ENCODE data around the gene RSAD1. TPM values are rescaled to one million over a fixed set of nuclear protein-coding genes. Genes with fewer than 3 reads are reported as not detected.

The RSAD1 gene
- total RNA-seq, 1 experiment from 2014 or later = 93.9 TPM

GRCh38 chr17:50469671-50470305, 8.9 kb upstream of the RSAD1 start:
- no peaks in the 10 kb centered on the region for H3K27me3 ChIP-seq (replicated peaks; ENCODE audit: control insufficient read depth, insufficient read depth, low read length)
- H3K4me3 ChIP-seq (ENCODE audit: low read depth, low read length) = no peak overlapping the region
- no peak overlapping the region for H3K27ac Mint-ChIP-seq (ENCODE audit: unreplicated experiment)
- ChIA-PET CTCF (no interaction called here), POLR2A (no interaction called here)
- H3K27me3 Mint-ChIP-seq (ENCODE audit: insufficient read depth, unreplicated experiment) = no peaks in the 10 kb centered on the region
- H3K9me3 ChIP-seq = no peaks in the 10 kb centered on the region
- TF ChIP-seq, protein P1, sequence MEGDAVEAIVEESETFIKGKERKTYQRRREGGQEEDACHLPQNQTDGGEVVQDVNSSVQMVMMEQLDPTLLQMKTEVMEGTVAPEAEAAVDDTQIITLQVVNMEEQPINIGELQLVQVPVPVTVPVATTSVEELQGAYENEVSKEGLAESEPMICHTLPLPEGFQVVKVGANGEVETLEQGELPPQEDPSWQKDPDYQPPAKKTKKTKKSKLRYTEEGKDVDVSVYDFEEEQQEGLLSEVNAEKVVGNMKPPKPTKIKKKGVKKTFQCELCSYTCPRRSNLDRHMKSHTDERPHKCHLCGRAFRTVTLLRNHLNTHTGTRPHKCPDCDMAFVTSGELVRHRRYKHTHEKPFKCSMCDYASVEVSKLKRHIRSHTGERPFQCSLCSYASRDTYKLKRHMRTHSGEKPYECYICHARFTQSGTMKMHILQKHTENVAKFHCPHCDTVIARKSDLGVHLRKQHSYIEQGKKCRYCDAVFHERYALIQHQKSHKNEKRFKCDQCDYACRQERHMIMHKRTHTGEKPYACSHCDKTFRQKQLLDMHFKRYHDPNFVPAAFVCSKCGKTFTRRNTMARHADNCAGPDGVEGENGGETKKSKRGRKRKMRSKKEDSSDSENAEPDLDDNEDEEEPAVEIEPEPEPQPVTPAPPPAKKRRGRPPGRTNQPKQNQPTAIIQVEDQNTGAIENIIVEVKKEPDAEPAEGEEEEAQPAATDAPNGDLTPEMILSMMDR (IDR thresholded peaks at IDR 0.05; ENCODE audit: insufficient read depth in 1 of 2, low read depth in 1 of 2, low read length in 1 of 2, severe bottlenecking in 1 of 2, unreplicated experiment in 1 of 2) = no peak
- H3K4me1 ChIP-seq = no peaks in the 10 kb centered on the region
- no peaks in the 10 kb centered on the region for H3K4me1 Mint-ChIP-seq (ENCODE audit: low read depth, unreplicated experiment)
- intact Hi-C loops (cut with micrococcal nuclease; ENCODE audit: unreplicated experiment) = no loop called here
- H3K9me3 Mint-ChIP-seq (ENCODE audit: unreplicated experiment) = no peaks in the 10 kb centered on the region
- H3K4me3 Mint-ChIP-seq (ENCODE audit: unreplicated experiment) = no peak overlapping the region
- H3K36me3 Mint-ChIP-seq (ENCODE audit: insufficient read depth, unreplicated experiment) = peaks cover 15% of the 10 kb centered on the region
- no peak for DNase-seq
- peaks cover 3% of the 10 kb centered on the region; the same call in 1 of the 2 replicates for H3K36me3 ChIP-seq (ENCODE audit: control insufficient read depth, insufficient read depth, low read length)
- no TSS peak for BruUV-seq (replicated peaks)

DNA sequence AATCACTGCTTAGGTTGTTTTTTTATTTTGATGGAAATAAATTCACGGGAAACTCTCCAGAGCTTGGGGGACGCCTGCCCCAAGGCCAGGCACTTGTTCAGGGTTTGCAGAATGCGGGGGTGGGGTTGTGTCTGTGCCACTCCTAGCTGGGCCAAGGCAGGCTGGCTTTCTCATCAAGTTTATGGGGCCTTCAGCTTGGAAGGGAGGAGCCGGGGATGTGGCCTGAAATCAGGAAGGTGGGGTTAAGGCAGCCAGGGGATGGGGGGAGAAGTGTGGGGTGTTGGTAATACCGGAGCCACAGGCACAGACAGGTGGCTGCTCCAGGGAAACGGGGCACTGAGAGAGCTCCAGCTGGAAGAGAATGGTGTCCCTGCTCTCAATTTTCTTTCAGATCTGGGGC, 8.2 kb upstream of the RSAD1 start:
- TF ChIP-seq, protein P1 (IDR thresholded peaks at IDR 0.05; ENCODE audit: insufficient read depth in 1 of 2, low read depth in 1 of 2, low read length in 1 of 2, severe bottlenecking in 1 of 2, unreplicated experiment in 1 of 2) = no peak
- POLR2A ChIA-PET = interaction anchor here (0.8 kb wide), 1 partner anchor 73 kb away, joined by 4 read pairs; no protein-coding TSS in a partner anchor

DNA sequence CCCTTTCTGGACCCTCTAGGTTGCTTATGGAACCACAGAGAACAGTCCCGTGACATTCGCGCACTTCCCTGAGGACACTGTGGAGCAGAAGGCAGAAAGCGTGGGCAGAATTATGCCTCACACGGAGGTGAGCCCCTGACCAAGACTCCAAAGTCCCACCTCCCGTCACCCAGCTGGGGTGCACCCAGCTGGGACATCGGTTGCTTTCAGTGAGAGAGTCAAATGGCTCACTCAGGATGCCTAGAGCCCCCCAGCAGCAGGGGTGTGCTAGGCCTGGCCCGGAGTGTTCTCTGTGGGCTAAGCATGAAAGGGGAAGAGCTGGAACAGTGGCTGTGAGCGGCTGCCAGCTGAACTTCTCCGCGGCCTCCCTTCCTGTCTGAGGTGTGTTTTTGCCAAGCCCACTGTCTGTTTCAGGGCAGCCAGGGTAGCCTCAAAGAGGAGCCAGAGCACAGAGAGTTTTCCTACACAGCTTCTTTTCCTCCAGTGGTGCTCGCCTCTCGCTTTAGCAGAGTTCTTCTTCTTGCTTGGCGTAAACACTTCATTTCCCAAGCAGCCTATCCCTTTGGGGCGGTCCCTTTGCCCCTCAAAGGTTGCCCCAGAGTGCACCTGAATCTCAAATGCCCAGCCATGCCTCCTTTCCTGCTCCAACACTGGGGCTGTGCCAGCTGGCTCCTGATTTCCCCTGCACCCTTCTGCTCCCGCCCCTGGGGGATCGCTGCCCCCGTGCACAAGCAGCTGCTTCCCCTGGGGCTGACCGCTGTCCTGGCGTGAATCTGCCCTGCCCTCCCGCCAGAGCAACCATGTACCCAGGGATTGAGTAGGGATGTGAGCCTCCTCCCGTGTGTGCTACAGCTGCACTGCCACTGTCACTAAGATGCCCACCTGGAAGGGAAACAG, 7.4 kb upstream of the RSAD1 start:
- no peaks in the 10 kb centered on the region for H3K9me3 ChIP-seq
- DNase-seq = no peak
- BruUV-seq (replicated peaks) = no TSS peak
- Mint-ChIP-seq H3K36me3 (ENCODE audit: insufficient read depth, unreplicated experiment) (peaks cover 7% of the 10 kb centered on the region), H3K9me3 (ENCODE audit: unreplicated experiment) (no peaks in the 10 kb centered on the region), H3K4me3 (ENCODE audit: unreplicated experiment) (no peak overlapping the region), H3K27ac (ENCODE audit: unreplicated experiment) (no peak overlapping the region), H3K27me3 (ENCODE audit: insufficient read depth, unreplicated experiment) (no peaks in the 10 kb centered on the region), H3K4me1 (ENCODE audit: low read depth, unreplicated experiment) (peaks cover 9% of the 10 kb centered on the region)
- TF ChIP-seq, protein P1 (IDR thresholded peaks at IDR 0.05; ENCODE audit: insufficient read depth in 1 of 2, low read depth in 1 of 2, low read length in 1 of 2, severe bottlenecking in 1 of 2, unreplicated experiment in 1 of 2) = no peak
- POLR2A ChIA-PET = interaction anchor here (0.8 to 1.4 kb wide), 2 partner anchors 74 kb away, joined by 4 to 5 read pairs; partner anchors contain the start of gene LRRC59
- H3K27me3 ChIP-seq (replicated peaks; ENCODE audit: control insufficient read depth, insufficient read depth, low read length) = no peaks in the 10 kb centered on the region
- H3K36me3 ChIP-seq (ENCODE audit: control insufficient read depth, insufficient read depth, low read length) = peaks cover 3% of the 10 kb centered on the region; the same call in 1 of the 2 replicates
- H3K4me3 ChIP-seq (ENCODE audit: low read depth, low read length) = no peak overlapping the region
- CTCF ChIA-PET = interaction anchor here (0.5 to 2.1 kb wide), 5 partner anchors 26 to 1101 kb away, joined by 3 to 9 read pairs (median 4); partner anchors contain the start of genes ACSF2 and LRRC59
- H3K4me1 ChIP-seq = peaks cover 5% of the 10 kb centered on the region
- intact Hi-C loops (cut with micrococcal nuclease; ENCODE audit: unreplicated experiment) = no loop called here

More for the DNA sequence above, 8.2 kb upstream of the RSAD1 start:
- DNase-seq = no peak
- peaks cover 9% of the 10 kb centered on the region for H3K36me3 Mint-ChIP-seq (ENCODE audit: insufficient read depth, unreplicated experiment)
- H3K4me1 Mint-ChIP-seq (ENCODE audit: low read depth, unreplicated experiment) = peaks cover 2% of the 10 kb centered on the region
- Histone ChIP-seq H3K27me3 (replicated peaks; ENCODE audit: control insufficient read depth, insufficient read depth, low read length) (no peaks in the 10 kb centered on the region), H3K4me1 (peaks cover 1% of the 10 kb centered on the region), H3K36me3 (ENCODE audit: control insufficient read depth, insufficient read depth, low read length) (peaks cover 3% of the 10 kb centered on the region; the same call in 1 of the 2 replicates), H3K9me3 (no peaks in the 10 kb centered on the region), H3K4me3 (ENCODE audit: low read depth, low read length) (no peak overlapping the region)
- intact Hi-C loops (cut with micrococcal nuclease; ENCODE audit: unreplicated experiment) = no loop called here
- no peak overlapping the region for H3K4me3 Mint-ChIP-seq (ENCODE audit: unreplicated experiment)
- no peaks in the 10 kb centered on the region for H3K9me3 Mint-ChIP-seq (ENCODE audit: unreplicated experiment)
- CTCF ChIA-PET = no interaction called here
- BruUV-seq (replicated peaks) = no TSS peak
- no peaks in the 10 kb centered on the region for H3K27me3 Mint-ChIP-seq (ENCODE audit: insufficient read depth, unreplicated experiment)
- H3K27ac Mint-ChIP-seq (ENCODE audit: unreplicated experiment) = no peak overlapping the region

Data from Caco-2 (cell line).